ENCODE data around the gene INTS1. TPM values are rescaled to one million over a fixed set of nuclear protein-coding genes. Genes with fewer than 3 reads are reported as not detected.

Gene INTS1
- total and polyA plus RNA-seq, 2 experiments from 2014 or later, result 30.0 to 57.3 TPM

- Histone ChIP-seq H3K27me3 (no peaks in the 10 kb centered on the region), H3K4me2 (no peak overlapping the region), H3K4me3 (no peak overlapping the region), H2AFZ (no peak overlapping the region), H3K79me2 (peaks cover 40% of the 10 kb centered on the region), H4K20me1 (ENCODE audit: insufficient read depth, poor library complexity, severe bottlenecking) (peaks cover 4% of the 10 kb centered on the region), H3K27ac (no peak overlapping the region), H3K4me1 (ENCODE audit: insufficient read depth) (peaks cover 34% of the 10 kb centered on the region), H3K9me2 (replicated peaks; ENCODE audit: insufficient read depth) (no peaks in the 10 kb centered on the region), H3K36me3 (replicated peaks; ENCODE audit: insufficient read depth, low read depth) (no peaks in the 10 kb centered on the region), H3K9me3 (ENCODE audit: low read depth) (no peaks in the 10 kb centered on the region)
- DNase-seq (ENCODE audit: low spot score), result no peak
- no peak for TF ChIP-seq CTCF (IDR thresholded peaks at IDR 0.05; ENCODE audit: poor library complexity)
- no peak for TF ChIP-seq EZH2 (IDR thresholded peaks at IDR 0.05; ENCODE audit: borderline replicate concordance)
- TF ChIP-seq EZH2phosphoT487 (IDR thresholded peaks at IDR 0.05; ENCODE audit: low read depth, severe bottlenecking, unreplicated experiment), result no peak
- WGBS (ENCODE audit: low lambda C conversion rate, missing lambda C conversion rate), result 98% methylated on average over 50 of the region's 73 CpGs
Observed at GRCh38 chr7:1539882-1540775, 35.9 kb upstream of the INTS1 start.

DNA sequence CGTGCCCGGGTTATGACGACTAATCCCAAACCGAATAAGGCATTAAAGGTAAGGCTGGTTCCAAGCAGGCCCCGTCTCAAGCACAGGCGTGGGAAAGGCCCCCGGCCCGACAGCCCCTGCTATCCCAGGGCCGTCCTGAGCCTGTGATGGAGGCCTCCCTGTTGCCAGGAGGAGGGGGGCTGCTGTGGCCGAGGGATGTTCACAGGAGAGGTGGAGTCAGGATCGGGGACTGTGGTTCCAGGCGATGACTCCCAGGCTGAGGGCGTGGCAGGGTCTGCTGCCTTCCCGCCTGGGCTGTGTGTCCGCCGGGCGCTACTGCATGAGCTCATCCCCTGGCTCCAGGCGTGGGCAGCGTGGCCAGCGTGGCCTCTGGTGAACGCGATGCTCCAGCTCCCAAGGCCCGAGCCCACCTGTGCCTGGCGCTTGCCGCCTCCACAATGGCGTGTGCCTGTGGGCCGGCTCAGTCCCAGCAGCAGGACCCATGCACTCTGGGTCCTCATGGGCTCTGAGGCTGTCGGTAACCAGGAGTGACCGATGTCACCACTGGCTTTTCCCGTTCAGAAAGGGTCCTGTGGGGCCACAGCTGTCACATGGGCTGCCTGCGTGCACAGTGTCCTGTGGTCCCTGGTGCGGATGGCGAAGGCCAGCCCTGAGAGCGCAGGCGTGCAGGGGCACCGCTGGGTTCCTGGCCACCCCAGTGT is 35.1 kb upstream of the INTS1 start:
- 92% methylated on average over 35 of the region's 36 CpGs for WGBS (ENCODE audit: low lambda C conversion rate, missing lambda C conversion rate)
- no peak overlapping the region for H2AFZ ChIP-seq
- peak; percentile 47 for DNase-seq (ENCODE audit: low spot score)
- H3K9me3 ChIP-seq (ENCODE audit: low read depth), result no peaks in the 10 kb centered on the region
- no peaks in the 10 kb centered on the region for H3K36me3 ChIP-seq (replicated peaks; ENCODE audit: insufficient read depth, low read depth)
- peaks cover 48% of the 10 kb centered on the region for H3K79me2 ChIP-seq
- H3K27ac ChIP-seq, result no peak overlapping the region
- TF ChIP-seq EZH2 (IDR thresholded peaks at IDR 0.05; ENCODE audit: borderline replicate concordance) (no peak), EZH2phosphoT487 (IDR thresholded peaks at IDR 0.05; ENCODE audit: low read depth, severe bottlenecking, unreplicated experiment) (no peak), CTCF (IDR thresholded peaks at IDR 0.05; ENCODE audit: poor library complexity) (no peak)
- no peak overlapping the region for H3K4me2 ChIP-seq
- no peaks in the 10 kb centered on the region for H3K9me2 ChIP-seq (replicated peaks; ENCODE audit: insufficient read depth)
- H3K4me3 ChIP-seq, result no peak overlapping the region
- H3K27me3 ChIP-seq, result no peaks in the 10 kb centered on the region
- H4K20me1 ChIP-seq (ENCODE audit: insufficient read depth, poor library complexity, severe bottlenecking), result peaks cover 6% of the 10 kb centered on the region
- H3K4me1 ChIP-seq (ENCODE audit: insufficient read depth), result peaks cover 35% of the 10 kb centered on the region

DNA sequence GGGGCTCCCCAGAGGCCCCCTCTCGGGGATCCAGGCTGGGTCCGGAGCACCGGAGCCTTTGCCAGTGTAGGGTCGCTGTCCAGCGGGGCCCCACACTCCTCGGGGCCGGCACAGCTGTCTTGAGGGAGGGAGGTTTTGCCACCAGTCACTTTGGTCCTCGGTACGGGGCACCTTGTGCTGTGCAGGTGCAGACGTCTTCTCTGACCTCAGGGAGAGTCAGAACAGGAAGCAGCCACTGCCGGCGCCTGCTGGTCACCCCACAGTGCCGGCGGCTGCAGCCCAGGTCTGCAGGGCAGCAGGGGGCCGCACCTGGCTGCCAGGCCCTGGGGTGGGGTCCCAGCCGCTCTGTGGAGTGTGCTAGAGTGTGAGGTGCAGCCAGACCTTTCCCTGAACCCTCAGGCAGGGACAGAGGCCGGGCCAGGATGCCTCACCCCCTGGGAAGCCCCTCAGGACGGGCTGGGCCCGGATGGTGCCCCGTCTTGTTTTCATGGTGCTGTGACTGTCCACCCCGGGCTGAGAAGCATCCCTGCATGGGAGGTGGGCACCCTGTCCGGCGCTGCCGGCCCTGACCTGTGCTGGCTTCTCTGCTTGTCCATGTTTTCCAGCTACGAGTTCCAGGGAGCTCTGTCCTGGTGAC is 34.5 kb upstream of the INTS1 start:
- peaks cover 10% of the 10 kb centered on the region for H4K20me1 ChIP-seq (ENCODE audit: insufficient read depth, poor library complexity, severe bottlenecking)
- no peak overlapping the region for H3K4me3 ChIP-seq
- H3K27me3 ChIP-seq, result no peaks in the 10 kb centered on the region
- peak overlapping the region; percentile 83 for H3K4me2 ChIP-seq
- H2AFZ ChIP-seq, result no peak overlapping the region
- no peaks in the 10 kb centered on the region for H3K9me2 ChIP-seq (replicated peaks; ENCODE audit: insufficient read depth)
- H3K4me1 ChIP-seq (ENCODE audit: insufficient read depth), result peaks cover 41% of the 10 kb centered on the region
- H3K79me2 ChIP-seq, result peaks cover 54% of the 10 kb centered on the region
- DNase-seq (ENCODE audit: low spot score), result peak; percentile 10
- 85% methylated on average over 22 of the region's 25 CpGs for WGBS (ENCODE audit: low lambda C conversion rate, missing lambda C conversion rate)
- TF ChIP-seq EZH2 (IDR thresholded peaks at IDR 0.05; ENCODE audit: borderline replicate concordance), result no peak
- no peak for TF ChIP-seq CTCF (IDR thresholded peaks at IDR 0.05; ENCODE audit: poor library complexity)
- no peak for TF ChIP-seq EZH2phosphoT487 (IDR thresholded peaks at IDR 0.05; ENCODE audit: low read depth, severe bottlenecking, unreplicated experiment)
- H3K27ac ChIP-seq, result peak overlapping the region; percentile 99
- no peaks in the 10 kb centered on the region for H3K9me3 ChIP-seq (ENCODE audit: low read depth)
- H3K36me3 ChIP-seq (replicated peaks; ENCODE audit: insufficient read depth, low read depth), result no peaks in the 10 kb centered on the region

All from hepatocyte (in vitro differentiated cells).